ENCODE results near the gene XRN1. TPM values are rescaled to one million over a fixed set of nuclear protein-coding genes. Genes with fewer than 3 reads are reported as not detected.

The XRN1 gene
- total and polyA plus RNA-seq, 4 experiments from 2014 or later: 44.5 to 104 (median 82.4) TPM

- intact Hi-C loops (cut with micrococcal nuclease): no loop called here
- H3K9me3 Mint-ChIP-seq: peaks cover 0 to 33% (median 10%) of the 10 kb centered on the region in 8 donors
- no peaks in the 10 kb centered on the region for H3K4me1 Mint-ChIP-seq
- no peak for DNase-seq
- no peaks in the 10 kb centered on the region for H3K27me3 Mint-ChIP-seq
- H3K36me3 Mint-ChIP-seq: peaks cover 36 to 54% of the 10 kb centered on the region in 2 donors
- H3K4me3 ChIP-seq (ENCODE audit: low read length in 2 of 2): no peak overlapping the region
- no peak overlapping the region for H3K27ac Mint-ChIP-seq
- H3K36me3 ChIP-seq (ENCODE audit: insufficient read depth, low read length): peaks cover 11% of the 10 kb centered on the region
- ChIA-PET CTCF (ENCODE audit: partially characterized antibody) (no interaction called here), POLR2A (ENCODE audit: partially characterized antibody) (no interaction called here)
- H3K27me3 ChIP-seq (ENCODE audit: insufficient read depth, low read length): no peaks in the 10 kb centered on the region
- no peak overlapping the region for H3K4me3 Mint-ChIP-seq
- peaks cover 0 to 4% of the 10 kb centered on the region in 2 donors for H3K9me3 ChIP-seq (ENCODE audit: control insufficient read depth in 1 of 2, low read length in 2 of 2)
- H3K27ac ChIP-seq (ENCODE audit: low read depth, low read length): no peak overlapping the region
- no peaks in the 10 kb centered on the region for H3K4me1 ChIP-seq (ENCODE audit: insufficient read depth, low read length)
Observed at GRCh38 chr3:142481196-142481595, 33.4 kb upstream of the XRN1 start.

GRCh38 chr3:142470826-142471225, 23.0 kb upstream of the XRN1 start:
- peaks cover 0 to 8% (median 0%) of the 10 kb centered on the region in 8 donors for H3K9me3 Mint-ChIP-seq
- Histone ChIP-seq H3K27me3 (ENCODE audit: insufficient read depth, low read length) (no peaks in the 10 kb centered on the region), H3K4me3 (ENCODE audit: low read length in 2 of 2) (no peak overlapping the region), H3K9me3 (ENCODE audit: control insufficient read depth in 1 of 2, low read length in 2 of 2) (no peaks in the 10 kb centered on the region), H3K27ac (ENCODE audit: low read depth, low read length) (no peak overlapping the region), H3K4me1 (ENCODE audit: insufficient read depth, low read length) (no peaks in the 10 kb centered on the region), H3K36me3 (ENCODE audit: insufficient read depth, low read length) (no peaks in the 10 kb centered on the region)
- H3K36me3 Mint-ChIP-seq: peaks cover 4 to 5% of the 10 kb centered on the region in 2 donors
- H3K4me1 Mint-ChIP-seq: peaks cover 0 to 2% (median 0%) of the 10 kb centered on the region in 4 donors
- H3K27me3 Mint-ChIP-seq: no peaks in the 10 kb centered on the region
- no peak overlapping the region for H3K4me3 Mint-ChIP-seq
- intact Hi-C loops (cut with micrococcal nuclease): no loop called here
- H3K27ac Mint-ChIP-seq: peak overlapping the region in 3 of 7 donors; percentile 4 to 44 (median 31)
- ChIA-PET POLR2A (ENCODE audit: partially characterized antibody) (no interaction called here), CTCF (ENCODE audit: partially characterized antibody) (no interaction called here)
- DNase-seq: no peak

GRCh38 chr3:142468456-142468855, 20.6 kb upstream of the XRN1 start:
- intact Hi-C loops (cut with micrococcal nuclease): no loop called here
- Mint-ChIP-seq H3K27ac (peak overlapping the region in 1 of 7 donors; percentile 27), H3K27me3 (no peaks in the 10 kb centered on the region), H3K4me3 (no peak overlapping the region), H3K36me3 (peaks cover 8% of the 10 kb centered on the region in 2 donors), H3K4me1 (peaks cover 0 to 2% (median under 1%) of the 10 kb centered on the region in 4 donors), H3K9me3 (peaks cover 0 to 2% (median 0%) of the 10 kb centered on the region in 8 donors)
- no peak for DNase-seq
- Histone ChIP-seq H3K36me3 (ENCODE audit: insufficient read depth, low read length) (no peaks in the 10 kb centered on the region), H3K4me3 (ENCODE audit: low read length in 2 of 2) (no peak overlapping the region), H3K9me3 (ENCODE audit: control insufficient read depth in 1 of 2, low read length in 2 of 2) (no peaks in the 10 kb centered on the region), H3K27ac (ENCODE audit: low read depth, low read length) (no peak overlapping the region), H3K27me3 (ENCODE audit: insufficient read depth, low read length) (no peaks in the 10 kb centered on the region), H3K4me1 (ENCODE audit: insufficient read depth, low read length) (no peaks in the 10 kb centered on the region)
- ChIA-PET POLR2A (ENCODE audit: partially characterized antibody) (no interaction called here), CTCF (ENCODE audit: partially characterized antibody) (no interaction called here)

- no peaks in the 10 kb centered on the region for H3K9me3 Mint-ChIP-seq
Observed at GRCh38 chr3:142467768-142468167, 19.9 kb upstream of the XRN1 start.

GRCh38 chr3:142460689-142461088, 12.9 kb upstream of the XRN1 start:
- POLR2A ChIA-PET (ENCODE audit: partially characterized antibody): no interaction called here
- peaks cover 13% of the 10 kb centered on the region for H3K36me3 ChIP-seq (ENCODE audit: insufficient read depth, low read length)
- H3K9me3 Mint-ChIP-seq: no peaks in the 10 kb centered on the region

More at GRCh38 chr3:142467768-142468167, 19.9 kb upstream of the XRN1 start:
- Histone ChIP-seq H3K9me3 (ENCODE audit: control insufficient read depth in 1 of 2, low read length in 2 of 2) (no peaks in the 10 kb centered on the region), H3K27ac (ENCODE audit: low read depth, low read length) (no peak overlapping the region), H3K4me3 (ENCODE audit: low read length in 2 of 2) (no peak overlapping the region), H3K36me3 (ENCODE audit: insufficient read depth, low read length) (no peaks in the 10 kb centered on the region), H3K4me1 (ENCODE audit: insufficient read depth, low read length) (no peaks in the 10 kb centered on the region), H3K27me3 (ENCODE audit: insufficient read depth, low read length) (no peaks in the 10 kb centered on the region)
- CTCF ChIA-PET (ENCODE audit: partially characterized antibody): no interaction called here
- Mint-ChIP-seq H3K27ac (no peak overlapping the region), H3K4me3 (no peak overlapping the region), H3K27me3 (no peaks in the 10 kb centered on the region), H3K4me1 (peaks cover 0 to 2% (median 0%) of the 10 kb centered on the region in 4 donors), H3K36me3 (peaks cover 5% of the 10 kb centered on the region in 2 donors)
- DNase-seq: no peak
- POLR2A ChIA-PET (ENCODE audit: partially characterized antibody): no interaction called here
- intact Hi-C loops (cut with micrococcal nuclease): no loop called here

GRCh38 chr3:142459929-142460328, 12.1 kb upstream of the XRN1 start:
- POLR2A ChIA-PET (ENCODE audit: partially characterized antibody): no interaction called here
- no peaks in the 10 kb centered on the region for H3K9me3 Mint-ChIP-seq
- Histone ChIP-seq H3K9me3 (ENCODE audit: control insufficient read depth in 1 of 2, low read length in 2 of 2) (no peaks in the 10 kb centered on the region), H3K27ac (ENCODE audit: low read depth, low read length) (no peak overlapping the region), H3K36me3 (ENCODE audit: insufficient read depth, low read length) (peaks cover 13% of the 10 kb centered on the region), H3K27me3 (ENCODE audit: insufficient read depth, low read length) (no peaks in the 10 kb centered on the region), H3K4me3 (ENCODE audit: low read length in 2 of 2) (no peak overlapping the region), H3K4me1 (ENCODE audit: insufficient read depth, low read length) (no peaks in the 10 kb centered on the region)
- peaks cover 0 to 2% (median under 1%) of the 10 kb centered on the region in 4 donors for H3K4me1 Mint-ChIP-seq
- intact Hi-C loops (cut with micrococcal nuclease): no loop called here
- no peak for DNase-seq
- no peak overlapping the region for H3K4me3 Mint-ChIP-seq
- CTCF ChIA-PET (ENCODE audit: partially characterized antibody): no interaction called here
- H3K27me3 Mint-ChIP-seq: no peaks in the 10 kb centered on the region
- H3K36me3 Mint-ChIP-seq: peaks cover 25 to 41% of the 10 kb centered on the region in 2 donors
- H3K27ac Mint-ChIP-seq: no peak overlapping the region

More at GRCh38 chr3:142460689-142461088, 12.9 kb upstream of the XRN1 start:
- intact Hi-C loops (cut with micrococcal nuclease): no loop called here
- Mint-ChIP-seq H3K27ac (no peak overlapping the region), H3K4me3 (no peak overlapping the region), H3K4me1 (peaks cover 0 to 2% (median under 1%) of the 10 kb centered on the region in 4 donors), H3K36me3 (peaks cover 20 to 36% of the 10 kb centered on the region in 2 donors), H3K27me3 (no peaks in the 10 kb centered on the region)
- CTCF ChIA-PET (ENCODE audit: partially characterized antibody): no interaction called here
- Histone ChIP-seq H3K9me3 (ENCODE audit: control insufficient read depth in 1 of 2, low read length in 2 of 2) (no peaks in the 10 kb centered on the region), H3K4me3 (ENCODE audit: low read length in 2 of 2) (no peak overlapping the region), H3K4me1 (ENCODE audit: insufficient read depth, low read length) (no peaks in the 10 kb centered on the region), H3K27ac (ENCODE audit: low read depth, low read length) (no peak overlapping the region), H3K27me3 (ENCODE audit: insufficient read depth, low read length) (no peaks in the 10 kb centered on the region)
- no peak for DNase-seq

- Histone ChIP-seq H3K9me3 (ENCODE audit: control insufficient read depth in 1 of 2, low read length in 2 of 2) (no peaks in the 10 kb centered on the region), H3K4me1 (ENCODE audit: insufficient read depth, low read length) (no peaks in the 10 kb centered on the region), H3K27ac (ENCODE audit: low read depth, low read length) (no peak overlapping the region), H3K27me3 (ENCODE audit: insufficient read depth, low read length) (no peaks in the 10 kb centered on the region), H3K4me3 (ENCODE audit: low read length in 2 of 2) (no peak overlapping the region), H3K36me3 (ENCODE audit: insufficient read depth, low read length) (peaks cover 13% of the 10 kb centered on the region)
- ChIA-PET CTCF (ENCODE audit: partially characterized antibody) (no interaction called here), POLR2A (ENCODE audit: partially characterized antibody) (no interaction called here)
- H3K9me3 Mint-ChIP-seq: no peaks in the 10 kb centered on the region
- no peaks in the 10 kb centered on the region for H3K27me3 Mint-ChIP-seq
- intact Hi-C loops (cut with micrococcal nuclease): no loop called here
- H3K27ac Mint-ChIP-seq: no peak overlapping the region
- DNase-seq: no peak
- peaks cover 0 to 2% (median 0%) of the 10 kb centered on the region in 4 donors for H3K4me1 Mint-ChIP-seq
- no peak overlapping the region for H3K4me3 Mint-ChIP-seq
- peaks cover 20 to 42% of the 10 kb centered on the region in 2 donors for H3K36me3 Mint-ChIP-seq
Observed at GRCh38 chr3:142459096-142459495, 11.3 kb upstream of the XRN1 start.

- DNase-seq: no peak
- Histone ChIP-seq H3K4me3 (ENCODE audit: low read length in 2 of 2) (no peak overlapping the region), H3K27ac (ENCODE audit: low read depth, low read length) (no peak overlapping the region), H3K36me3 (ENCODE audit: insufficient read depth, low read length) (peaks cover 10% of the 10 kb centered on the region), H3K9me3 (ENCODE audit: control insufficient read depth in 1 of 2, low read length in 2 of 2) (no peaks in the 10 kb centered on the region), H3K4me1 (ENCODE audit: insufficient read depth, low read length) (peaks cover 17% of the 10 kb centered on the region), H3K27me3 (ENCODE audit: insufficient read depth, low read length) (no peaks in the 10 kb centered on the region)
- Mint-ChIP-seq H3K9me3 (no peaks in the 10 kb centered on the region), H3K27ac (peak overlapping the region in 2 of 7 donors; percentile 19 to 45), H3K27me3 (no peaks in the 10 kb centered on the region), H3K4me1 (peaks cover 9 to 32% (median 20%) of the 10 kb centered on the region in 4 donors), H3K36me3 (peaks cover 6 to 59% of the 10 kb centered on the region in 2 donors), H3K4me3 (no peak overlapping the region)
- ChIA-PET POLR2A (ENCODE audit: partially characterized antibody) (no interaction called here), CTCF (ENCODE audit: partially characterized antibody) (no interaction called here)
- intact Hi-C loops (cut with micrococcal nuclease): no loop called here
Observed at GRCh38 chr3:142450881-142451280, 3.0 kb upstream of the XRN1 start.
